ENCODE measurements around the gene ZFYVE1. TPM values are rescaled to one million over a fixed set of nuclear protein-coding genes. Genes with fewer than 3 reads are reported as not detected.
"Not testable (repeated sequence)": the region's sequence is repeated elsewhere in the genome, so short reads cannot be mapped to it uniquely, and the experiment has no call there.

Gene ZFYVE1
- total RNA-seq, 2 donors from 2014 or later, result 16.6 to 31.7 TPM

DNA sequence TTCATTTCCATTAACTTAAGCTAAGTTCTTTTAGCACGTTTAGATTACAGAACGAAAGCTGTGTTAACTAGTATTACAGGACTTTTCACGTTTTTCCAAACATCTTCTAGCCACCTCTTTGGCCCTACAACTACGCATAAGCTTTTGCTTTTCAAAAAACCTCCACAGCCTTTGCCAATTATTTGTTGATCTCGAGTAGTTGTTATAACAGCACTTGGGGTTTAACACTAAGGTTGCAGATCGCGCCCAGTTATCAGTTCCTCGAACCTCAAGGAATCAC is 31.0 kb upstream of the ZFYVE1 start:
- intact Hi-C loops (cut with DNase I), result no loop called here
- Histone ChIP-seq H3K36me3 (no peaks in the 10 kb centered on the region), H3K4me3 (peak overlapping the region; percentile 53 to 73), H3K9me3 (no peaks in the 10 kb centered on the region), H3K4me1 (replicated peaks) (no peaks in the 10 kb centered on the region), H3K27me3 (replicated peaks; ENCODE audit: insufficient read depth) (no peaks in the 10 kb centered on the region), H3K27ac (peak overlapping the region; percentile 88 to 95)
- DNase-seq (ENCODE audit: low spot score), result no peak
- TF ChIP-seq, protein P1, sequence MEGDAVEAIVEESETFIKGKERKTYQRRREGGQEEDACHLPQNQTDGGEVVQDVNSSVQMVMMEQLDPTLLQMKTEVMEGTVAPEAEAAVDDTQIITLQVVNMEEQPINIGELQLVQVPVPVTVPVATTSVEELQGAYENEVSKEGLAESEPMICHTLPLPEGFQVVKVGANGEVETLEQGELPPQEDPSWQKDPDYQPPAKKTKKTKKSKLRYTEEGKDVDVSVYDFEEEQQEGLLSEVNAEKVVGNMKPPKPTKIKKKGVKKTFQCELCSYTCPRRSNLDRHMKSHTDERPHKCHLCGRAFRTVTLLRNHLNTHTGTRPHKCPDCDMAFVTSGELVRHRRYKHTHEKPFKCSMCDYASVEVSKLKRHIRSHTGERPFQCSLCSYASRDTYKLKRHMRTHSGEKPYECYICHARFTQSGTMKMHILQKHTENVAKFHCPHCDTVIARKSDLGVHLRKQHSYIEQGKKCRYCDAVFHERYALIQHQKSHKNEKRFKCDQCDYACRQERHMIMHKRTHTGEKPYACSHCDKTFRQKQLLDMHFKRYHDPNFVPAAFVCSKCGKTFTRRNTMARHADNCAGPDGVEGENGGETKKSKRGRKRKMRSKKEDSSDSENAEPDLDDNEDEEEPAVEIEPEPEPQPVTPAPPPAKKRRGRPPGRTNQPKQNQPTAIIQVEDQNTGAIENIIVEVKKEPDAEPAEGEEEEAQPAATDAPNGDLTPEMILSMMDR (IDR thresholded peaks at IDR 0.05), result no peak
- TF ChIP-seq POLR2AphosphoS5 (IDR thresholded peaks at IDR 0.05), result no peak
- no peak for TF ChIP-seq POLR2A (IDR thresholded peaks at IDR 0.05)
- WGBS, result 6% methylated on average over 8 of the region's 8 CpGs

DNA sequence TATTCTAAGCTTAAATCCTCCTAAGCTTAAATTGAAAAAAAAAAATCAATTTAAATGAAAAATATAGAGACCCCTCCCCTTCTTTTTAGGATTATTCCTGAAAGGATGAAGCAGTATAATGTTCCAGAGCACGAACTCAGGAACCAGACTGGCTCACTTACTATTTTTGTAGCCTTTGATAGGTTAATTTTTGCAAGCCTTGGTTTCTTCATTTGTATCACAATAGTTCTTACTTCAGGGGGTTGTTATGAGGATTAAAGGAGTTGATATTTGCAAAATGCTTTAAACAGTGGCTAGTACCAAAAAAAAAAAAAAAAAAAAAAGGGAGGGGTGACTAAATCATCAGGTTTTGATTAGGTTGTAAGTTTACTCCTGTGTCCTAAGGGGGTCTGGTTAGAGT is 28.3 kb upstream of the ZFYVE1 start:
- TF ChIP-seq POLR2A (IDR thresholded peaks at IDR 0.05), result no peak
- TF ChIP-seq, protein P1 (IDR thresholded peaks at IDR 0.05), result no peak
- no peak for TF ChIP-seq POLR2AphosphoS5 (IDR thresholded peaks at IDR 0.05)
- no peak overlapping the region for H3K4me3 ChIP-seq
- H3K27me3 ChIP-seq (replicated peaks; ENCODE audit: insufficient read depth), result no peaks in the 10 kb centered on the region
- no peak for DNase-seq (ENCODE audit: low spot score)
- 94% methylated on average over 1 of the region's 1 CpG for WGBS
- no peaks in the 10 kb centered on the region for H3K9me3 ChIP-seq
- no peaks in the 10 kb centered on the region for H3K4me1 ChIP-seq (replicated peaks)
- intact Hi-C loops (cut with DNase I), result no loop called here
- H3K36me3 ChIP-seq, result no peaks in the 10 kb centered on the region
- no peak overlapping the region for H3K27ac ChIP-seq

DNA sequence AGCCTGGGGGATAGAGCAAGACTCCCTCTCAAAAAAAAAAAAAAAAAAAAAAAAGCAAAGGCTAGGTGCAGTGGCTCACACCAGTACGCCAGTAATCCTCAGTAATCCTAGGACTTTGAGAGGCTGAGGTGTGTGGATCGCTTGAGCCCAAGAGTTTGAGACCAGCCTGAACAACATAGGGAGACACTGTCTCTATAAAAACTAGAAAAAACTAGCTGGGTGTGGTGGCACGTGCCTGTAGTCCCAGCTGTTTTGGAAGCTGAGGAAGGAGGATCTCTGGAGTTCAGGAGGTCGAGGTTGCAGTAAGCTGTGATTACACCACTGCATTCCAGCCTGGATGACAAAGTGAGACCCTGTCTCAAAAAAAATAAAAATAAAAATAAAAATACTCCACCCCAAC is 22.5 kb upstream of the ZFYVE1 start:
- H3K27ac ChIP-seq, result no peak overlapping the region
- intact Hi-C loops (cut with DNase I), result no loop called here
- no peaks in the 10 kb centered on the region for H3K27me3 ChIP-seq (replicated peaks; ENCODE audit: insufficient read depth)
- H3K36me3 ChIP-seq, result no peaks in the 10 kb centered on the region
- no peak overlapping the region for H3K4me3 ChIP-seq
- DNase-seq (ENCODE audit: low spot score), result no peak
- no peaks in the 10 kb centered on the region for H3K4me1 ChIP-seq (replicated peaks)
- H3K9me3 ChIP-seq, result no peaks in the 10 kb centered on the region
- 49% methylated on average over 4 of the region's 4 CpGs for WGBS
- no peak for TF ChIP-seq POLR2AphosphoS5 (IDR thresholded peaks at IDR 0.05)
- TF ChIP-seq, protein P1 (IDR thresholded peaks at IDR 0.05), result no peak
- no peak for TF ChIP-seq POLR2A (IDR thresholded peaks at IDR 0.05)

- Histone ChIP-seq H3K4me3 (no peak overlapping the region), H3K4me1 (replicated peaks) (no peaks in the 10 kb centered on the region), H3K36me3 (no peaks in the 10 kb centered on the region), H3K27me3 (replicated peaks; ENCODE audit: insufficient read depth) (no peaks in the 10 kb centered on the region), H3K9me3 (no peaks in the 10 kb centered on the region), H3K27ac (no peak overlapping the region)
- intact Hi-C loops (cut with DNase I), result no loop called here
- TF ChIP-seq POLR2AphosphoS5 (IDR thresholded peaks at IDR 0.05) (no peak), POLR2A (IDR thresholded peaks at IDR 0.05) (no peak)
- TF ChIP-seq, protein P1 (IDR thresholded peaks at IDR 0.05), result no peak
- DNase-seq (ENCODE audit: low spot score), result no peak
- 92% methylated on average over 1 of the region's 1 CpG for WGBS
Observed at GRCh38 chr14:73047808-73048207, 20.9 kb upstream of the ZFYVE1 start.

DNA sequence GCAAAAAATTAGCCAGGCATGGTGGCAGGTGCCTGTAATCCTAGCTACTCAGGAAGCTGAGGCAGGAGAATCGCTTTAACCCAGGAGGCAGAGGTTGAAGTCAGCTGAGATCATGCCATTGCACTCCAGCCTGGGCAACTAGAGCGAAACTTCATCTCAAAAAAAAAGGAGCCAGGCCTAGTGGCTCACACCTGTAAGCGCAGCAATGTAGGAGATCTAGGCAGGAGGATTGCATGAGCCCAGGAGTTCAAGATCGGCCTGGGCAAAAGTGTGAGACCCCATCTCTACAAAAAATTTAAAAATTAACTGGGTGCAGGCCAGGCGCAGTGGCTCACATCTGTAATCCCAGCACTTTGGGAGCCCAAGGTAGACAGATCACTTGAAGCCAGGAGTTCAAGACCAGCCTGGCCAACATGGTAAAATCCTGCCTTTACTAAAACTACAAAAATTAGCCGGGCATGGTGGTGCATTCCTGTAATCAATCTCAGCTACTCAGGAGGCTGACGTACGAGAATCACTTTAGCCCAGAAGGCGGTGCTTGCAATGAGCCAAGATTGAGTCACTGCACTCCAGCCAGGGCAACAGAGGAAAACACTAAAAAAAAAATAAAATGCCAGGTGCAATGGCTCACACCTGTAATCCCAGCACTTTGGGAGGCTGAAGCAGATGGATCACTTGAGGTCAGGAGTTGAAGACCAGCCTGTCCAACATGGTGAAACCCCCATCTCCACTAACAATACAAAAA is 10.0 kb upstream of the ZFYVE1 start:
- H3K27ac ChIP-seq; H3K27me3 ChIP-seq (replicated peaks; ENCODE audit: insufficient read depth); H3K9me3 ChIP-seq; H3K4me1 ChIP-seq (replicated peaks); DNase-seq (ENCODE audit: low spot score); H3K36me3 ChIP-seq; intact Hi-C loops (cut with DNase I); H3K4me3 ChIP-seq: not testable (repeated sequence)
- WGBS, result 93% methylated on average over 9 of the region's 9 CpGs

Data from prostate gland (tissue), 2 donors.